Activated T-helper 1 cell treated with Interleukin-2 at 50 U/mL for 16 hours (primary cell): ENCODE measurements around the gene USP28.
"Not testable (repeated sequence)": the region's sequence is repeated elsewhere in the genome, so short reads cannot be mapped to it uniquely, and the experiment has no call there.

Source experiments
- DNase-seq: peaks from one replicate; pipeline ENCODE4 v3.0.0-alpha.2; 2020; ENCODE audit warnings: low read depth

Gene USP28

GRCh38 chr11:113875234-113876073, at the start of gene USP28:
USP28 (minus strand) TSS chr11:113875572; CDS start chr11:113875501, 71 bp downstream.
- DNase-seq: peak; percentile 71

GRCh38 chr11:113923572-113923971, 48.2 kb upstream of the USP28 start:
- DNase-seq: no peak

- DNase-seq: not testable (repeated sequence)
Measured at GRCh38 chr11:113911491-113911890, 36.1 kb upstream of the USP28 start.

GRCh38 chr11:113908098-113908497, 32.7 kb upstream of the USP28 start:
- DNase-seq: no peak

- DNase-seq: no peak
Measured at GRCh38 chr11:113907681-113908080, 32.3 kb upstream of the USP28 start.

GRCh38 chr11:113907152-113907551, 31.8 kb upstream of the USP28 start:
- no peak for DNase-seq

- no peak for DNase-seq
Measured at GRCh38 chr11:113906516-113906915, 31.1 kb upstream of the USP28 start.

GRCh38 chr11:113906038-113906437, 30.7 kb upstream of the USP28 start:
- DNase-seq: no peak

GRCh38 chr11:113904379-113905101, 29.2 kb upstream of the USP28 start, which contains the start of gene HTR3B:
HTR3B (plus strand) TSS chr11:113904796; CDS start chr11:113904934, 138 bp downstream.
- DNase-seq: no peak

- DNase-seq: no peak
Measured at GRCh38 chr11:113901141-113901540, 25.8 kb upstream of the USP28 start.

GRCh38 chr11:113896156-113896879, 20.9 kb upstream of the USP28 start:
- no peak for DNase-seq

GRCh38 chr11:113895367-113896155, 20.2 kb upstream of the USP28 start:
- DNase-seq: no peak

- DNase-seq: no peak
Measured at GRCh38 chr11:113894421-113894996, 19.1 kb upstream of the USP28 start.

GRCh38 chr11:113888848-113889247, 13.5 kb upstream of the USP28 start:
- no peak for DNase-seq

GRCh38 chr11:113885897-113886296, 10.5 kb upstream of the USP28 start:
- no peak for DNase-seq

GRCh38 chr11:113884361-113884836, 9.0 kb upstream of the USP28 start:
- DNase-seq: no peak

- no peak for DNase-seq
Measured at GRCh38 chr11:113881856-113882255, 6.5 kb upstream of the USP28 start.

- no peak for DNase-seq
Measured at GRCh38 chr11:113880971-113881370, 5.6 kb upstream of the USP28 start.

- DNase-seq: not testable (repeated sequence)
Measured at GRCh38 chr11:113879446-113879845, 4.1 kb upstream of the USP28 start.

GRCh38 chr11:113877670-113878055, 2.3 kb upstream of the USP28 start:
- DNase-seq: no peak
